Measurements from ENCODE around the gene SPINK5. TPM values are rescaled to one million over a fixed set of nuclear protein-coding genes. Genes with fewer than 3 reads are reported as not detected.

SPINK5 gene
- total RNA-seq, 1 experiment from 2014 or later: 5.9 TPM

DNA sequence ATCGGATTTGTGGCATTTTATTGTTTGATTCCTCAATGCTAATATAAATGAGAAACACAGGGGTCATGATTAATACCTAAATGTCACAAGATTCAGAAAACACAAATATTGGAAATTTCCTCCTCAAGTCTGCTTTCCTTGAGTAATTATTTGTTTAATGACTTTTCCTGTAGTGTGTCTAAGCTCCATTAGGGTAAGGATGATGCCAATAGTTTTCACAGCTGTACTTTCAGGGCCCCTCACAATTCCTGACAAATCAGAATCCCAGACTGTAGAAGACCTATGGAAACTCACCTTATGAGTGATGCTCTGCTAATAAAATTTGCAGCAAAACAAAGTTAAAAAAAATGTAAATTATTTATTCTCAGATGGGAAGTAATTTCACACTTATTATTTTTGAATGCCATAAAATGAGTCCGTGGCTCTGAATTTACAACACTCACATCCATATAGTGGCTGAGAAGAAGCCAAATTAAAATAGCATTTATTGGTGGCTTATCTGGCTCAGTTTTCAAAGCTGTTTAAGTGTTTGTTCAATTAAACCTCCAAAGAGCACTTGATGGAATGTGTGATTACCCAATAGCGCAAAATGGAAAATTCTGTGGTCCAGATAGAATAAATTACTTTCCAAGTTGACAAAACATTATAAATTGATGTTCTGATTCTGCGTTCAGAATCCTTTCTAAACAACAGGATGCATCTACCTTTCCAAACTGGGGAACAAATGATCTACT, 102.9 kb downstream of the SPINK5 start:
- ATAC-seq (no peak), DNase-seq (ENCODE audit: low spot score) (no peak)
- no peak for TF ChIP-seq ZNF263 (CRISPR knock-in tag; IDR thresholded peaks at IDR 0.05; ENCODE audit: low read depth)
- TF ChIP-seq, protein P1, sequence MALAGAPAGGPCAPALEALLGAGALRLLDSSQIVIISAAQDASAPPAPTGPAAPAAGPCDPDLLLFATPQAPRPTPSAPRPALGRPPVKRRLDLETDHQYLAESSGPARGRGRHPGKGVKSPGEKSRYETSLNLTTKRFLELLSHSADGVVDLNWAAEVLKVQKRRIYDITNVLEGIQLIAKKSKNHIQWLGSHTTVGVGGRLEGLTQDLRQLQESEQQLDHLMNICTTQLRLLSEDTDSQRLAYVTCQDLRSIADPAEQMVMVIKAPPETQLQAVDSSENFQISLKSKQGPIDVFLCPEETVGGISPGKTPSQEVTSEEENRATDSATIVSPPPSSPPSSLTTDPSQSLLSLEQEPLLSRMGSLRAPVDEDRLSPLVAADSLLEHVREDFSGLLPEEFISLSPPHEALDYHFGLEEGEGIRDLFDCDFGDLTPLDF (CRISPR knock-in tag; IDR thresholded peaks at IDR 0.05): no peak
- TF ChIP-seq, protein P2, sequence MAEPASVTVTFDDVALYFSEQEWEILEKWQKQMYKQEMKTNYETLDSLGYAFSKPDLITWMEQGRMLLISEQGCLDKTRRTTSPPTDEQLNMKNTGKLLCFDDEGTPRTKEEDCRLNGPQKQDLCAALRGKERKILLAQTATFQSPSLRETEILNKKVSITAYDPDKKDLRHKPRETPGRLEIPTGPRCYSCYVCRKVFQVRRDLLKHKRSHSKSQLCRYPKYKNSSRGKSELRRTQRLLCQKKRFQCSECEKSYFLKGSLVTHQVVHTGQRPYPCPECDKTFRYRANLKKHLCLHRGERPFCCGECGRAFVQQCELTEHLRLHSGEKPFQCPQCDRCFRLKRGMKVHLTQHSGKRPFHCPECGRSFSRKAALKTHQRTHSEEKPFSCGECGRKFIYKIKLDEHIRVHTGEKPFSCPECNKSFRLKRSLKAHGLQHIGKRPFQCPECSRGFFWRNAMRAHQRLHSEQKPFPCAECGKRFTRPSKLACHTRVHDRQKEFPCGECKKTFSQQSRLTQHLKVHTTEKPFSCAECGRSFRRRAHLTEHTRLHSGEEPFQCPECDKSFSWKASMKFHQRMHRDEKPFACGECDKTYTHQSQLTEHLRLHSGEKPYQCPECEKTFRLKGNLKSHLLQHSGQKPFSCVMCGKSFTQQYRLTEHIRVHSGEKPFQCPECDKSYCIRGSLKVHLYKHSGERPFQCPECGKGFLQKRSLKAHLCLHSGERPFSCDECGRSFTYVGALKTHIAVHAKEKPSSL (CRISPR knock-in tag; conservative IDR thresholded peaks at IDR 0.05): no peak
- no peak for TF ChIP-seq NFE2L1 (CRISPR knock-in tag; IDR thresholded peaks at IDR 0.05)
- TF ChIP-seq GTF2I (CRISPR knock-in tag; conservative IDR thresholded peaks at IDR 0.05): no peak
- TF ChIP-seq NR1H2 (CRISPR knock-in tag; IDR thresholded peaks at IDR 0.05): no peak
- TF ChIP-seq, protein P3, sequence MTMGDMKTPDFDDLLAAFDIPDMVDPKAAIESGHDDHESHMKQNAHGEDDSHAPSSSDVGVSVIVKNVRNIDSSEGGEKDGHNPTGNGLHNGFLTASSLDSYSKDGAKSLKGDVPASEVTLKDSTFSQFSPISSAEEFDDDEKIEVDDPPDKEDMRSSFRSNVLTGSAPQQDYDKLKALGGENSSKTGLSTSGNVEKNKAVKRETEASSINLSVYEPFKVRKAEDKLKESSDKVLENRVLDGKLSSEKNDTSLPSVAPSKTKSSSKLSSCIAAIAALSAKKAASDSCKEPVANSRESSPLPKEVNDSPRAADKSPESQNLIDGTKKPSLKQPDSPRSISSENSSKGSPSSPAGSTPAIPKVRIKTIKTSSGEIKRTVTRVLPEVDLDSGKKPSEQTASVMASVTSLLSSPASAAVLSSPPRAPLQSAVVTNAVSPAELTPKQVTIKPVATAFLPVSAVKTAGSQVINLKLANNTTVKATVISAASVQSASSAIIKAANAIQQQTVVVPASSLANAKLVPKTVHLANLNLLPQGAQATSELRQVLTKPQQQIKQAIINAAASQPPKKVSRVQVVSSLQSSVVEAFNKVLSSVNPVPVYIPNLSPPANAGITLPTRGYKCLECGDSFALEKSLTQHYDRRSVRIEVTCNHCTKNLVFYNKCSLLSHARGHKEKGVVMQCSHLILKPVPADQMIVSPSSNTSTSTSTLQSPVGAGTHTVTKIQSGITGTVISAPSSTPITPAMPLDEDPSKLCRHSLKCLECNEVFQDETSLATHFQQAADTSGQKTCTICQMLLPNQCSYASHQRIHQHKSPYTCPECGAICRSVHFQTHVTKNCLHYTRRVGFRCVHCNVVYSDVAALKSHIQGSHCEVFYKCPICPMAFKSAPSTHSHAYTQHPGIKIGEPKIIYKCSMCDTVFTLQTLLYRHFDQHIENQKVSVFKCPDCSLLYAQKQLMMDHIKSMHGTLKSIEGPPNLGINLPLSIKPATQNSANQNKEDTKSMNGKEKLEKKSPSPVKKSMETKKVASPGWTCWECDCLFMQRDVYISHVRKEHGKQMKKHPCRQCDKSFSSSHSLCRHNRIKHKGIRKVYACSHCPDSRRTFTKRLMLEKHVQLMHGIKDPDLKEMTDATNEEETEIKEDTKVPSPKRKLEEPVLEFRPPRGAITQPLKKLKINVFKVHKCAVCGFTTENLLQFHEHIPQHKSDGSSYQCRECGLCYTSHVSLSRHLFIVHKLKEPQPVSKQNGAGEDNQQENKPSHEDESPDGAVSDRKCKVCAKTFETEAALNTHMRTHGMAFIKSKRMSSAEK (CRISPR knock-in tag; IDR thresholded peaks at IDR 0.05; ENCODE audit: borderline replicate concordance): no peak
- TF ChIP-seq, protein P4, sequence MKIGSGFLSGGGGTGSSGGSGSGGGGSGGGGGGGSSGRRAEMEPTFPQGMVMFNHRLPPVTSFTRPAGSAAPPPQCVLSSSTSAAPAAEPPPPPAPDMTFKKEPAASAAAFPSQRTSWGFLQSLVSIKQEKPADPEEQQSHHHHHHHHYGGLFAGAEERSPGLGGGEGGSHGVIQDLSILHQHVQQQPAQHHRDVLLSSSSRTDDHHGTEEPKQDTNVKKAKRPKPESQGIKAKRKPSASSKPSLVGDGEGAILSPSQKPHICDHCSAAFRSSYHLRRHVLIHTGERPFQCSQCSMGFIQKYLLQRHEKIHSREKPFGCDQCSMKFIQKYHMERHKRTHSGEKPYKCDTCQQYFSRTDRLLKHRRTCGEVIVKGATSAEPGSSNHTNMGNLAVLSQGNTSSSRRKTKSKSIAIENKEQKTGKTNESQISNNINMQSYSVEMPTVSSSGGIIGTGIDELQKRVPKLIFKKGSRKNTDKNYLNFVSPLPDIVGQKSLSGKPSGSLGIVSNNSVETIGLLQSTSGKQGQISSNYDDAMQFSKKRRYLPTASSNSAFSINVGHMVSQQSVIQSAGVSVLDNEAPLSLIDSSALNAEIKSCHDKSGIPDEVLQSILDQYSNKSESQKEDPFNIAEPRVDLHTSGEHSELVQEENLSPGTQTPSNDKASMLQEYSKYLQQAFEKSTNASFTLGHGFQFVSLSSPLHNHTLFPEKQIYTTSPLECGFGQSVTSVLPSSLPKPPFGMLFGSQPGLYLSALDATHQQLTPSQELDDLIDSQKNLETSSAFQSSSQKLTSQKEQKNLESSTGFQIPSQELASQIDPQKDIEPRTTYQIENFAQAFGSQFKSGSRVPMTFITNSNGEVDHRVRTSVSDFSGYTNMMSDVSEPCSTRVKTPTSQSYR (CRISPR knock-in tag; IDR thresholded peaks at IDR 0.05): no peak
- TF ChIP-seq FOXP1 (CRISPR knock-in tag; IDR thresholded peaks at IDR 0.05; ENCODE audit: borderline replicate concordance): no peak
- TF ChIP-seq, protein P5, sequence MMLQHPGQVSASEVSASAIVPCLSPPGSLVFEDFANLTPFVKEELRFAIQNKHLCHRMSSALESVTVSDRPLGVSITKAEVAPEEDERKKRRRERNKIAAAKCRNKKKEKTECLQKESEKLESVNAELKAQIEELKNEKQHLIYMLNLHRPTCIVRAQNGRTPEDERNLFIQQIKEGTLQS (CRISPR knock-in tag; conservative IDR thresholded peaks at IDR 0.05): no peak
- TF ChIP-seq NFATC4 (CRISPR knock-in tag; IDR thresholded peaks at IDR 0.05): no peak
- TF ChIP-seq, protein P6, sequence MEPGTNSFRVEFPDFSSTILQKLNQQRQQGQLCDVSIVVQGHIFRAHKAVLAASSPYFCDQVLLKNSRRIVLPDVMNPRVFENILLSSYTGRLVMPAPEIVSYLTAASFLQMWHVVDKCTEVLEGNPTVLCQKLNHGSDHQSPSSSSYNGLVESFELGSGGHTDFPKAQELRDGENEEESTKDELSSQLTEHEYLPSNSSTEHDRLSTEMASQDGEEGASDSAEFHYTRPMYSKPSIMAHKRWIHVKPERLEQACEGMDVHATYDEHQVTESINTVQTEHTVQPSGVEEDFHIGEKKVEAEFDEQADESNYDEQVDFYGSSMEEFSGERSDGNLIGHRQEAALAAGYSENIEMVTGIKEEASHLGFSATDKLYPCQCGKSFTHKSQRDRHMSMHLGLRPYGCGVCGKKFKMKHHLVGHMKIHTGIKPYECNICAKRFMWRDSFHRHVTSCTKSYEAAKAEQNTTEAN (CRISPR knock-in tag; IDR thresholded peaks at IDR 0.05): no peak
- no peak for TF ChIP-seq MXD4 (CRISPR knock-in tag; IDR thresholded peaks at IDR 0.05; ENCODE audit: borderline replicate concordance)
- TF ChIP-seq RELA (CRISPR knock-in tag; IDR thresholded peaks at IDR 0.05; ENCODE audit: borderline replicate concordance): no peak
- TF ChIP-seq SMAD4 (CRISPR knock-in tag; IDR thresholded peaks at IDR 0.05): no peak
- no peak for TF ChIP-seq ZNF416 (CRISPR knock-in tag; IDR thresholded peaks at IDR 0.05)
- TF ChIP-seq, protein P7, sequence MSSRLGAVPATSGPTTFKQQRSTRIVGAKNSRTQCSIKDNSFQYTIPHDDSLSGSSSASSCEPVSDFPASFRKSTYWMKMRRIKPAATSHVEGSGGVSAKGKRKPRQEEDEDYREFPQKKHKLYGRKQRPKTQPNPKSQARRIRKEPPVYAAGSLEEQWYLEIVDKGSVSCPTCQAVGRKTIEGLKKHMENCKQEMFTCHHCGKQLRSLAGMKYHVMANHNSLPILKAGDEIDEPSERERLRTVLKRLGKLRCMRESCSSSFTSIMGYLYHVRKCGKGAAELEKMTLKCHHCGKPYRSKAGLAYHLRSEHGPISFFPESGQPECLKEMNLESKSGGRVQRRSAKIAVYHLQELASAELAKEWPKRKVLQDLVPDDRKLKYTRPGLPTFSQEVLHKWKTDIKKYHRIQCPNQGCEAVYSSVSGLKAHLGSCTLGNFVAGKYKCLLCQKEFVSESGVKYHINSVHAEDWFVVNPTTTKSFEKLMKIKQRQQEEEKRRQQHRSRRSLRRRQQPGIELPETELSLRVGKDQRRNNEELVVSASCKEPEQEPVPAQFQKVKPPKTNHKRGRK (CRISPR knock-in tag; IDR thresholded peaks at IDR 0.05; ENCODE audit: borderline replicate concordance): no peak
- TF ChIP-seq ZNF232 (CRISPR knock-in tag; IDR thresholded peaks at IDR 0.05): no peak
- H3K4me3 Mint-ChIP-seq: no peak overlapping the region
- no peaks in the 10 kb centered on the region; the same call in 1 of the 2 replicates for H3K27me3 Mint-ChIP-seq (ENCODE audit: low read depth)
- ChIA-PET POLR2A (no interaction called here), CTCF (no interaction called here)
- H3K9me3 Mint-ChIP-seq: peaks cover 17% of the 10 kb centered on the region
- no peak overlapping the region for H3K27ac Mint-ChIP-seq
- no peaks in the 10 kb centered on the region for H3K4me1 Mint-ChIP-seq
- H3K36me3 Mint-ChIP-seq: no peaks in the 10 kb centered on the region

Measured in WTC11 (cell line).